Stimulated activated CD8-positive, alpha-beta memory T cell treated with anti-CD3 and anti-CD28 coated beads, Interleukin-4, amount 100 ng/mL, for 24 hours (primary cell): ENCODE measurements around the gene TSNAX.

Experiments
- DNase-seq: peaks from one replicate; pipeline ENCODE4 v3.0.0-alpha.2; 2020; ENCODE audit warnings: low read depth

TSNAX gene

DNA sequence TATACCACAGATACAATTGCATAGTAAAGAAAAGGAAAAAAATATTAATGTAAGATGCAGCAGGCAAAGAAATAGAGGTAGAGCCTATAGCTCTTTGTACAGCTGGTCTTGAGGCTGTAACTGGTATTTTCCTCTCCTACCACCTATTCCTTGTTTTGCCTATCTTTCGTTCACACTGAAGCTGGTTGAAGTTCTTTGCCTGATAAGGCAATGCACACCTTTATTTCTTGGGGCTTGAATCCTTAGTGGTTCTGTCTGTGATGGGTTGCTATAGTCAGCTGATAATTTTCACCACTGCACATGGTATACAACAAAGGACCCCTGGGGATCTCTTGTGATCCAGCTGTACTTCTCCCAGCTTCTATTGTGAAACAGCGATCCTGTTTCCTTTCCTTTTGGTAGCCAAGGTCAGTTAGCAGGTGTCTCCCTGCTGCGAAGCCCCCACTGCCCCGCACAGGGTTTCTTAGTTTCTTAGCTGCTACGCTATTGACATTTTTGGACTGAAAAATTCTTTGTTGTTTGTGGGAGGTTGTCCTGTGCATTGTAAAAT lies 9.9 kb upstream of the TSNAX start:
- no peak for DNase-seq

DNA sequence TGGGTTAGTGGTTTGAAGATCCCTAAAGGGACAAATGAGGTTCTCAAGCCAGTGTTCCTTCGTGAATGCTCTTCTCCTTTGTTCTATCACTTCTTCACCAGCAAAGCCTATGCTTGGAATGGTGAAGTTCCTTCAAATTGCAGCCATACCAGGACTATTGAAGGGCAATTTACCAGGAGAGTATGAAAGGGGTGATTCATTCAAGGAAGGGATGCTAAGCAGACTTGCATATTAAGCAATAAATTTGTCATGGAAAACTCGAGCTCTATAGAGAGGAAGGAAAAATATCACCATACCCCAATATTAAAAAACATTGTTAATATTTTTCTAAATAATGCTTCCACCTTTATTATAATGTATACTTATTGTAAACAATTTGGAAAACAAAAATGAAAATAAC lies 9.3 kb upstream of the TSNAX start:
- no peak for DNase-seq

DNA sequence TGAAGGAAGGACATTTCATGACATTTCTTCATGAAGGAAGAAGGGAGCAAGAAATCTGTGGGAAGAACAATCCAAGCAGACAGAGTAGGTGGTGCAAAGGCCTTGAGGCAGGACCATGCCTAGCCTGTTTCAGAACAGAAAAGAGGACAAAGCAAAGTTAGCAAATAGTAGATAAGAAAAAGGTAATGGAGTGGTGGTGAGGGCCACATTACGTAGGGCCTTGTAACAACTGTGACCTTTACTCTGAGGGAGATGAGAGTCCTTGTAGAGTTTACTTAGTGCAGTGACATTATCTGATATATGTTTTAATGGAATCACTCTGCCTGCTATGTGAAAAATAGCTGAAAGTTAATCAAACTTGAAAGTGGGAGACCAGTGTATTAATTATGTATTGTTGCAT lies 6.4 kb upstream of the TSNAX start:
- DNase-seq, result no peak

DNA sequence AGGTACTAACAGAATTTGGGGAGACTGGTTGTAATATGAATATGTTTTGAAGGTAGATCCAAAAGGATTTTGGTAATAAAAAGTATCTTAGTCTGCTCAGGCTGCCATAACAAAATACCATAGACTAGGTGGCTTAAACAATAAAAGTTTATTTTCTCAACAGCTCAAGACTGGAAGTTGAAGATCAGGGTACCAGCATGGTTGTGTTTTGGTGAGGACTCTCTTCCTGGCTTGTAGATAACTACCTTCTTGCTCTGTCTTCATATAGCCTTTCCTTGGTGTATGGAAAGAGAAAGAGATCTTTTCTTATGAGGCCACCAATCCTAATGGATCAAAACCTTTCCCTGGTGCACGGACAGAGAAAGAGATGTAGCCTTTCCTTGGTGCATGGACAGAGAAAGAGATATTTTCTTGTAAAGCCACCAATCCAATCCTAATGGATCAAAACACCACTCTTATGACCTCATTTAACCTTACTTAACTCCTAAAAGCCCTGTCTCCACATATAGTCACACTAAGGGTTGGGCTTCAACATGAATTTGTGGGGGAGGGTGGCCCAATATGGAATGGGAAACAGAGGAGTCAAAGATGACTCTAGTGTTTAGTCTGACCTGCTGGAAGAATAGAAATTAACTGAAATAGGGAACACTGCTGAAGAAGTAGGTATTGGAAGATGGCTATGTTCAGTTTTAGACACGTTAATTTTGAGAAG lies 5.4 kb upstream of the TSNAX start:
- no peak for DNase-seq

DNA sequence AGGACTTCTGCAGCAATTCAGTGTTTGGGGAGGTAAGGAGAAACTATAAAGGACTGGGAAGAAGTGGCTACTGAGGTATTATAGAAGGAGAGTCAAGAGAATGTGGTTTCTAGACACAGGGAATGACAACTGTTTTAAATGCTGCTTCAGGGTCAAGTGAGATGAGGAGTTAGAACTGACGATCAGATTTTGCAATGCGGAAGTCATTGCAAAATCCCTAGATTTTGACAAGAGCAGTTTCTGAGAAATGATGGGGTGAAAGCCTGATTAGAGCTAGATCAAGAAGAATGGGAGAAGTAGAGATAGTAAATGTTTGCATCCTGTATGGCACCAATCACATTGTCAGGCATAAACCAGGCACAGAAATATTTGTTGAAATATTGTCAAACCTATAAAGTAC lies 4.7 kb upstream of the TSNAX start:
- DNase-seq, result no peak

DNA sequence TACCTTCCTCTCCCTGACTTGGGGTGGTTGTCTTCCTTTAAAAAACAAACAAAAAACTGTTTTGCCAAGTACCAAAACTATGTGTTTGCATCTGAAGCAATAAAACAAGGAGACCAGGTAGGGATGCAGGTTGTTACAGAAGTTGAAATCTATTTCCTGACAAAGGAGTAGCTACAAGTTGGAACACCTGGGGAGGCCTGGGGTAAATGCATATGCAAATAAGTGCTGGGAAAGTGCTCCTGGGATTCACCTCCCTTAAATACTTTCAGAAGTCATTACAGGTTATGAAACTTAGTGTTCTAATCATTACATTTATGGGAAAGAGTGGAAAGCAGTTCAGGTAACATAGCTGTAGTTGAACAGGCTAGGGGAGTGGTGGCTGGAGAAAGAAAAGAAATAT lies 1.9 kb upstream of the TSNAX start:
- no peak for DNase-seq

DNA sequence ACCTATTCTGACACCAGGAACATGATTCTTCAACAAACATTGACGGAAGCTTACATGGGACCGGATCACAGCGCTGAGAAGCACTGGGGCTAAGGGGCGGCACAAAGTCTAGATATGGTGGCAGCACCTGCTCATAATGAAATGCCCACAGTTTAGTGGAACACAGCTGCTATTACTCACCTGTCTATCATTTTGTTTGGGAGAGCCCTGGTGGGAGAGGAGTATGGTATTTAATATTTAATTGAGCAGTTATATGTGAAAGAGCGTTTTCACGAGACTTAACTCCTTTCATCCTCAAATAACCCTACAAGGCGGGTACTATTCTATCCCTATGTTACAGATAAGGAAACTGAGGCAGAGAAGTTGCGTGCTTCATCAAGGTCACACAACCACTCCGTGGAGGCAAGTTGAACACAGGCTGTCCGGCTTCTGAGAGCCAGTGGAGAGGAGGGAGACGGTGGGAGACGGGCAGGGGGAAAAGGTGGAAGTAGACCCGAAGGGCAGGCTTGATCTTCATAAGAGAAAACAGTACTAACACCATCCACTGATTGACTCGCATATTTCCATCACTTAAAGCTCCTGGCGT lies 790 bp upstream of the TSNAX start:
- no peak for DNase-seq

DNA sequence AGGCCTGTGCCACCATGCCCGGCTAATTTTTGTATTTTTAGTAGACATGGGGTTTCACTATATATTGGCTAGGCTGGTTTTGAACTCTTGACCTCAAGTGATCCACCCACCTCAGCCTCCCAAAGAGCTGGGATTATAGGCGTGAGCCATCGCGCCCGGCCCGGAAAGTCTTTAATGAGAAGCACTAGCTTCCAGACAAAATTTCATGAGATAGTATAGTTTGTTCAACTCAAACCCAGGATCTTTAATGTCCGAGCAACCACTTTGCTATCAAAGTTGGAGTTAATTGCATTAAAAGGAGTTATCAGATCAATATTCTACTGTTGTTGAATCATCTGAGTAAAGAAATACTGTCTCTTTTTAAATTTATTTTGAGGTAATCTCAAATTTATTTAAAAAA lies 4.8 kb downstream of the TSNAX start:
- no peak for DNase-seq

DNA sequence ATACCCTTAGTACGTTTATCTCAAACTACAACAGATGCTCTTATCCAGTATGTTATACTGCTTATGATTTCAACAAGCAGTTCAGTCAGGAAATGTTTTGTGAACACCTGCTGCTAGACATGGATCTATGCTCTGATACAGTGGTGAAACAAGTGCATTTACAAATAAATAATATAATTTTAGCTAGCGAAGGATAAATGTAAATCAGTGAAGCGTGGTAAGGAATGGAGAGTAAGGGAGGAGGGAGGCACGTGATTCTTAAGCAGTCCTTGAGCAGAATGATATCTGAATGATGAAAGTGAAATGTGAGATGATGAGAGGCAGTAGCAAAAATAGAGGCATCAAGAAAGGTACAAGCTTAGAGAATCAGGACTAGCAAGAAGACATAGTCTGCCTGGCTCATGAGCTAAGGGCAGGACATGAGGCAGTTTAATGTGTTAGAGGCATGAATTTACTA lies 6.3 kb downstream of the TSNAX start:
- DNase-seq, result no peak

DNA sequence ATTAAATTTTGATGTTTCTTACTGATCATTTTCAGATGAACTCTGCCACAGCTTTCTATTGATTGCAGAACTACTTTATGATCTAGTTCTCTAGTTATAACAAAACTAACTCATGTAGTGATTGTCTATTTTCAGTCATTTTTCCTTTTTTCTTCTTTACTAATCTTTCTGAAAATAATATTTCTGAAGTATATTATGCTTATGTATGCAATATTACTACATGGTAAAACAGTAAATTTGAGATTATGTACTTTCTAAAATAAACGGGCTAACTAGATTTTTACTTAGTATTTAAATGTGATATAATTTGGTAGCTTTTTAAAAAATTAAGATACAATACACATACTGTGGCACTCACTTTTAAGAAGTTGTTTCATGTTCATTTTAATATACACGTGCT lies 7.6 kb downstream of the TSNAX start:
- no peak for DNase-seq

DNA sequence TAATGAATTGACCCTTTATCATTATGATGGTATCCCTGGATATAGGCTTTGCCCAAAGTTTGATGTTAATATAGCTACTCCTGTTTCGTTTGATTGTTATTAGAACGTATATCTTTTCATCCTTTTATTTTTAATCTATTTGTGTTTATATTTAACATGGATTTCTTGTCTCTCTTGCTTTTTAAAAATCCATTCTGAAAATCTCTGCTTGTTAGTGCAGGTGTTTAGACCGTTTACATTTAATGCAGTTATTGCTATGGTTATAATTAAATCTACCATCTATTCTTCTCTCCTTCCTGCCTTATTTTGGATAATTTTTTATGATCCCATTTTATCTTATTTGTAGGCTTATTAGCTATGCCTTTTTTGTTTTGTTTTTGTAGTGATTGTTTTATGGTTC lies 12.4 kb downstream of the TSNAX start:
- no peak for DNase-seq

DNA sequence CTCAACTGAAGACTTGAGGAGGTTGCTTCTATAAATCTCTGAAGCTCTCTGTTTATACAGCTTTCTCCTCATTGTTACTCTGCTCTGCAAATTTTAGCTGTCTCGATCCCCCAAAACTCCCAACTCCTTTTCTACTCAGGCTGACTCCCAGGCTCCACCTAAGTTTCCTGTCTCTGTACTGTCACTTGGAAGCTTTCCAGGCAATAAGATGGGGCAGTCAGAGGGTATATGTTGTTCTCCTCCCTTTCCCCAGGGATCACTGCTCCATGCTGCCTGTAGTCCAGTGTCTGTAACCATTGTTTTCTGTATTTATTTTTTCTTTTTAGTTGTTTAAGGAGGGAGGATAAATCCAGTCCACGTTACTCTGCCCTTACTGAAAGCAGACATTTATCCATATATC lies 13.4 kb downstream of the TSNAX start:
- DNase-seq, result no peak

DNA sequence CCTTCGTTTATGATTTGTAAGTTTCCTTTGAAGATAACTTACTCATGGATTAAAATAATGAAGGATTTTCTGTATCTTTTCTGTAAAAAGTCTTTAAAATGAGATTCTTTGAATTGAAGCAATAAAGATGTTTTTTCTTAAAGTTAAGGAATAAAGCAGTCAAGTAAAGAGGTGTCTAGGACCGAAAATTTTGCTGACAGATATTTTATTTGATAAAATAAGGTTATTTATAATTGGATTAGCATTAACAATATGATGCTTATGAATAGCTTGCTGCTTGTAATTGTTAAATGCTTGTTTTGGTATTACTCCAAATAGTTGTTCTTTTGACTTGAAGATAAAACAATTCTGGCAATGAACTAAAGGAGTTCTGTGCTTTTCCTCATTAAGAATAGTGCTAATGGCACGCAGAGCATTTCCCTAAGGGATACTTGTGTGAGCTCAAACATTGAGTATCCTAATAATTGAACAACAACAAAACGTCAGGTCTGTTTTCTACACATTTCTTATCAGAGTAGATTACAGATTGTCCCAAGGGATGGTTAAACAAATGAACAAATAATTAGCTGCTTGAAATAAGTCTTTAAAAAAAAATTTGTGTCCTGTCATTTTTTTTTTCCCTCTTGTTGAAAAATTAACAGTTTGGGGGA lies 16.6 kb downstream of the TSNAX start:
- no peak for DNase-seq

DNA sequence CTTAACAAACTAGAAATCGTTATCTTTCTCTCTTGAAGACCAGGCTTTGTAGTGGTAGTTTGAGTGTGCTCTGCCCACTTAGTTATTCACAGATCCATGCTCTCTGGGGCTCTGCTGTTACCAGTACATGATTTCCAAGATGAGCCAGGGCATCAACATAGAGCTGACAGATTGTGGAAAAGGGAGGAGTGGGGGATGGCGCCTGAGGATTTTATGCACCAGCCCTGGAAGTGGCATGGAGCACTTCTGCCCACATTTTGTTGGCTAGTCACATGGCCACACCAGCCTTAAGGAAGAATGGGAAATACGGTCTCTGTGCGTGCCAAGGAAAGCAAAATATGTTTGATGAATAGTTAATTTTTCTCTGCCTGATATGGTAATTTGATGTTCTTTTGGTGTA lies 18.2 kb downstream of the TSNAX start:
- no peak for DNase-seq

DNA sequence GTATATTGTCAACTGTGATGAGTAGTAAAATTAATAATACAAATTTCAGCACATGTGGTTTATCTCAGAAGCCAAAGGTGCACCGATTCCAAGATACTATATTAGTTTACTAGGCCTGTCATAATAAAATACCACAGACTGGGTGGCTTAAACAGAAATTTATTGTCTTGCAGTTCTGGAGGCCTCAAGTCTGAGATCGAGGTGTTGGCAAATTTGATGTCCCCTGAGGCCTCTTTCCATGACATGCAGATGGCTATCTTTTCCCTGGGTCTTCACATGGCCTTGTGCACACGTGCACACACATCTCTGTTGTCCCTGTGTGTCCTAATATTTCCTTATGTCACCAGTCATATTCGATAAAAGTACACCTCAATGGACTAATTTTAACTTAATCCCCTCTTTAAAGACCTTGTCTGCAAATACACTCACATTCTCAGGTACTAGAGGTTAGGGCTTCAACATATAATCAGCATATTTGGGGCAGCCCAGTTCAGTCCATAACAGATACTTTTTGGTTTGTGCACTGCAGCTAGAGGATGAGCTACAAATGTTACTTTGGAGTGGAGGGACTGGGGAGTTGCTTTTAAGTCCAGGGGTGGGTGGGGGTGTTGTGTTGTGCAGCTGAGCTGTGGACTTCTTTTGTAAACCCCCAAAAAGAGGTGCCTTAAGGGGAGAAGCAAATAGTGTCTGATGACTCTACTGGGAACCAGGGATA lies 21.4 kb downstream of the TSNAX start:
- no peak for DNase-seq

DNA sequence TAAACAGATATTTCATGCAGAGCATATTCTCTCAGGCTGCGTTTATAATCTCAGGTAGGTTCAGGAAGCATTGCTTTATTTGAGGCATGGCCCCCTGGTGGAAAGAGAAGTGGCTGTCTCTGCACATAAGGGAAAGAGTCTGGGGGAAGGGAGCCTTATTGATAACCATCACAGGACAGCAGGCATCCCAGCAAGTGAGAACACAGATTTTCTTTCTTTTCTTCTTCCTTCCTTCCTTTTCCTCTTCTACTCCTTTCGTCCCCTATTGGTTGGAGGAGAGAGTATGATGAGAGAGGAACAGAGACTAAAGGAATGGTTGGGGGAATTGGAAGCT lies 21.9 kb downstream of the TSNAX start:
- no peak for DNase-seq

DNA sequence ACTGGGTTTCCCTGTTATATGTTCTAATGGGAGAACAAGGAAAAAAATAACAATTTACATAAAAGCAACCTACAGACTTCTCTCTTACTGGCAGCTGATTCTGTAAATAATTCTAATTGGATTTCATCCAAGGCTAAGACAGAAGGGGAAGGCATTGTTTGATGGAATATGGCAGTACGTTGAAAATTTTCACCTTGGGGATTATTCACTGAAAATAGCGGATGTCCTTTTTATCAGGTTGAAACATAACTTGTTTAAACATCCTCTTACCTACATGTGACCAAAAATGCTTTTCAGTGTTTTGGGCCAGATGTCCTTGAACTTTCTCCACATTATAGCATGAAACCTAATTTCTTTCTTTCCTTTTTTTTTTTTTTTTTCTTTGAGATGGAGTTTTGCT lies 24.9 kb downstream of the TSNAX start:
- DNase-seq, result no peak

DNA sequence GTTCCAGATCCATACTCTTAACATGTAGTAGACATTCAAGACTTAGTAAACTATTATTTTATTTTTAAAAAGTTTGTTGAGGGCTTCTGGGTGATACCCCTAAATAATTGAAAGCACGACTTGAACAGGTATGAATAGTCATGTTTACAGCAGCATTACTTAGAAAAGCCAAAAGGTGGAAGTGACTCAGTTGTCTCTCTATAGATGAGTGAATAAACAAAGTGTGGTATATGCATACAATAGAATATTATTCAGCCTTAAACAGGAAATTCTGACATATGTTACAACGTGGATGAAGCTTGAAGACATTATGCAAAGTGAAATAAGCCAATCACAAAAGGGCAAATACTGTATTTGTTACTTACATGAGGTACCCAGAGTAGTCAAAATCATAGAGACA lies 26.5 kb downstream of the TSNAX start:
- DNase-seq, result no peak

DNA sequence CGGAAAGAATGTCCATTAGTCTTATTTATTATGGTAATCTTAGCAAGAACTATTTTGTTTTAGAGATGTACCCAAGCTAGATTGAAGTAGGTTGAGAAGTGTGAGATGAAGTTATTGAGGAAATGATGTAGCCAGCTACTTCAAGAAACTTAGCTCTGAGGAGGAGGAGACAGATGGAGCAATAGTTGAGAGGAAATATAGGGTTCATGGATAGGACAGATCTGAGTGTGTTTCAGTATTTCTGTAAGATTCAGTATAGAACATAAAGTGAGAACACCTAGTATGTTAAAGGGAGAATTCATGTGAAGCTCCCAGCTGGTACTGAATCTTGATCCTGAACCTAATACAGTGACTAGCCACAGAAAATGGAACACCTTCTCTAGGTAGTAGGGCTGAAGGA lies 28.9 kb downstream of the TSNAX start:
- DNase-seq, result no peak

DNA sequence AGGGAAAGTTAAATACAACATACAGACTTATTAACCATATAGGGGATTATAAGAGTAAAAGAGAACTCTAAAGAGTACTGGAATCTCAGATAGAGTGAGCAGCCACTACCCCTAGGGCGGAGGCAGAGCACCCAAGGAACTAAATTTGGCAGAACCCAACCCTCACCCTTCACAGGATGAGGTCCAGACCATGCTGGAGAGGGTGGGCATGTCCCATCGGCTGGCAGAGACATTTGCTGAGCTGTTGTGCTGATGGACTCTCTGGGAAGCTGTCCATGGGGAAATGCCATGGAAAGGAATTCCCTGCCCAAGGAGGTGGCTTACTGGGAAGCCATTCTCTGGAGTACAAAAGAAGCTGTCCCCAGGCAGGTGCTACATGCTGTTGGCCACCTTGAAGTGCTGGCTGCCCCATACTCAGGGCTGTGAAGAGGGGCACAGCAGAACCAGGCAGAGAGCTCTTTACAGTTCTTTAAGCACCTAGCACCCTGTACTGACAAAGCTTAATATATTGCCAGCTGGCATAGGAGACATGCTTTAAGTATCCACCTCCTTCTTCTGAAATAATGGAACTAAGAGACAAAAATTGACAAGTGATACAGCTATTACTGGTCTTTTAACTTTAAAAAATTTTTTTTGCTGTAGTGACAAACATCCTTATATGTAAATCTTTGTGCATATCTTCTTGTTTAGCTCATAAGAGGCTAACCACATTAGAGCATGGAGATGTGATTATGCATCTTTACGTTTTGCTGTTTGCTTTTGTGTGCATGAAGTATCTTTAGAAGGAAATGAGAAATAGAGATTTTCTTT lies 29.6 kb downstream of the TSNAX start:
- no peak for DNase-seq

DNA sequence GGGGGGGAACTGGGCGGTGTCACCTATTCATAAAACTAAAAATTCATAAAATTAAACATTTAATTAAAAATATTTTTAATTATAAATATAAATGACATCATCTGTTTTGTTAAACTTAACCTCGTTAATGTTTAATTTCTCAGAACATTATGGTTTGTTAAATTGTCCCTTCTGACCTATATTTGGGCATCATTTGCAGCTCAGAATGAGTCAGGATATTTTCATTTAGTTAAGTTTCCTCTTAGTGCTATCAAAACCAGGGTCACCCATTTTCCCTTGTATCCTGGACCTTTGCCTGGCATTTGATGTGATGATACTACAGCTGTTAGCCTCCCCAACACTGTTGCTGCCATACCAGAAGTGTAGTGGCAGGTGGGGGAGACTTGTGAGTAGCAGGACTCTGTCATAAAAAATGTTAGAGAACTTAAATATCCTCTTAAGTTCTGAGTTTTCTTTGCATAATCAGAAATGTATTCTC lies 30.3 kb downstream of the TSNAX start:
- no peak for DNase-seq
